ENCODE data around the gene TMEM191C. TPM values are rescaled to one million over a fixed set of nuclear protein-coding genes. Genes with fewer than 3 reads are reported as not detected.
"Not testable (repeated sequence)": the region's sequence is repeated elsewhere in the genome, so short reads cannot be mapped to it uniquely, and the experiment has no call there.

TMEM191C gene
- total and polyA plus RNA-seq, 7 donors, result 0.01 to 0.34 (median 0.06) TPM; not detected in 3

GRCh38 chr22:21457023-21457787, 10.0 kb upstream of the TMEM191C start:
- Histone ChIP-seq H3K4me3 (no peak overlapping the region), H3K4me1 (no peaks in the 10 kb centered on the region), H3K36me3 (ENCODE audit: insufficient read depth in 1 of 2, low read depth in 1 of 2) (no peaks in the 10 kb centered on the region), H3K27ac (no peak overlapping the region), H3K27me3 (ENCODE audit: insufficient read depth in 3 of 3, low read length in 2 of 3) (no peaks in the 10 kb centered on the region), H3K9me3 (no peaks in the 10 kb centered on the region)
- intact Hi-C loops (cut with DNase I), result no loop called here
- TF ChIP-seq, protein P1, sequence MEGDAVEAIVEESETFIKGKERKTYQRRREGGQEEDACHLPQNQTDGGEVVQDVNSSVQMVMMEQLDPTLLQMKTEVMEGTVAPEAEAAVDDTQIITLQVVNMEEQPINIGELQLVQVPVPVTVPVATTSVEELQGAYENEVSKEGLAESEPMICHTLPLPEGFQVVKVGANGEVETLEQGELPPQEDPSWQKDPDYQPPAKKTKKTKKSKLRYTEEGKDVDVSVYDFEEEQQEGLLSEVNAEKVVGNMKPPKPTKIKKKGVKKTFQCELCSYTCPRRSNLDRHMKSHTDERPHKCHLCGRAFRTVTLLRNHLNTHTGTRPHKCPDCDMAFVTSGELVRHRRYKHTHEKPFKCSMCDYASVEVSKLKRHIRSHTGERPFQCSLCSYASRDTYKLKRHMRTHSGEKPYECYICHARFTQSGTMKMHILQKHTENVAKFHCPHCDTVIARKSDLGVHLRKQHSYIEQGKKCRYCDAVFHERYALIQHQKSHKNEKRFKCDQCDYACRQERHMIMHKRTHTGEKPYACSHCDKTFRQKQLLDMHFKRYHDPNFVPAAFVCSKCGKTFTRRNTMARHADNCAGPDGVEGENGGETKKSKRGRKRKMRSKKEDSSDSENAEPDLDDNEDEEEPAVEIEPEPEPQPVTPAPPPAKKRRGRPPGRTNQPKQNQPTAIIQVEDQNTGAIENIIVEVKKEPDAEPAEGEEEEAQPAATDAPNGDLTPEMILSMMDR (IDR thresholded peaks at IDR 0.05), result no peak
- ATAC-seq (no peak), DNase-seq (peak in 1 of 2 donors; percentile 41)
- 89 to 92% (median 90%) methylated on average over 19 of the region's 19 CpGs for whole genome bisulfite sequencing, 3 donors

DNA sequence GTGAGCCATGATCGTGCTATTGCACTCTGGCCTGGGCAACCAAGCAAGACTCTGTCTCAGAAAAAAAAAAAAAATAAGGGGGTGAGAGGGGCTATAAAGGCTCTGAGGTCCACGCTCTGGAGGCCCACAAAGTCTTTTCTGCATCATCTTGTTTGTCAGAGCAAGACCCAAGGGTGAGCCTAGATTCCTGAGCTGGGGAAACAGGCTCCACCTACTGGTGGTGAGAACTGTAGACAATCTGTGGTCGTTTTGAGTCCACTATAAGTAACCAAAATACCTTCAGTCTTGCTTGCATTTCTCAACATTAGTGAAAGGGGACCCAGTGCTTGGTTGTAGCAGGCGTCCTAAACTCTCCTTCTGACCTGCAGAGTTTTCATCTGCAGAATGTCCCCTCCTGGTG, 4.5 kb upstream of the TMEM191C start:
- WGBS, 3 donors, result 83 to 89% (median 88%) methylated on average over 1 of the region's 4 CpGs
- H3K27me3 ChIP-seq (ENCODE audit: insufficient read depth in 3 of 3, low read length in 2 of 3); H3K9me3 ChIP-seq; H3K4me3 ChIP-seq; H3K36me3 ChIP-seq (ENCODE audit: insufficient read depth in 1 of 2, low read depth in 1 of 2); H3K4me1 ChIP-seq; H3K27ac ChIP-seq; intact Hi-C loops (cut with DNase I); DNase-seq: not testable (repeated sequence)
- ATAC-seq, result peak in 2 of 4 donors; percentile 48 to 59

- intact Hi-C loops (cut with DNase I); H3K27me3 ChIP-seq (ENCODE audit: insufficient read depth in 3 of 3, low read length in 2 of 3); H3K36me3 ChIP-seq (ENCODE audit: insufficient read depth in 1 of 2, low read depth in 1 of 2); H3K9me3 ChIP-seq; H3K27ac ChIP-seq; H3K4me1 ChIP-seq: not testable (repeated sequence)
- H3K4me3 ChIP-seq, result peak overlapping the region; percentile 50
- 0 to 1% (median 0%) methylated on average over 3 to 16 of the region's 60 CpGs for WGBS, 3 donors
- peak; percentile 97 to 98 (median 98) for ATAC-seq
- peak; percentile 87 to 95 for DNase-seq
These were observed 1.3 kb downstream of the TMEM191C start for GRCh38 chr22:21468194-21469096.

GRCh38 chr22:21469097-21469994, 2.2 kb downstream of the TMEM191C start:
- DNase-seq; H3K36me3 ChIP-seq (ENCODE audit: insufficient read depth in 1 of 2, low read depth in 1 of 2); intact Hi-C loops (cut with DNase I); H3K4me1 ChIP-seq; H3K27ac ChIP-seq; H3K9me3 ChIP-seq; H3K27me3 ChIP-seq (ENCODE audit: insufficient read depth in 3 of 3, low read length in 2 of 3); H3K4me3 ChIP-seq: not testable (repeated sequence)
- peak in 3 of 4 donors; percentile 1 to 15 (median 8) for ATAC-seq
- 15 to 46% (median 16%) methylated on average over 10 to 46 of the region's 87 CpGs for WGBS, 3 donors

GRCh38 chr22:21472984-21473383, 5.8 kb downstream of the TMEM191C start:
- intact Hi-C loops (cut with DNase I); ATAC-seq: not testable (repeated sequence)
- WGBS, 3 donors, result no CpG with 5 or more reads among the region's 11 CpGs

GRCh38 chr22:21473664-21474063, 6.5 kb downstream of the TMEM191C start:
- ATAC-seq; H3K27ac ChIP-seq; DNase-seq; H3K27me3 ChIP-seq (ENCODE audit: insufficient read depth in 3 of 3, low read length in 2 of 3); H3K36me3 ChIP-seq (ENCODE audit: insufficient read depth in 1 of 2, low read depth in 1 of 2); H3K4me3 ChIP-seq; intact Hi-C loops (cut with DNase I); H3K9me3 ChIP-seq; H3K4me1 ChIP-seq: not testable (repeated sequence)
- no CpG with 5 or more reads among the region's 13 CpGs for WGBS, 3 donors

More at GRCh38 chr22:21472984-21473383, 5.8 kb downstream of the TMEM191C start:
- not testable (repeated sequence) for H3K4me3 ChIP-seq; H3K36me3 ChIP-seq (ENCODE audit: insufficient read depth in 1 of 2, low read depth in 1 of 2); H3K27ac ChIP-seq; H3K9me3 ChIP-seq; H3K4me1 ChIP-seq; H3K27me3 ChIP-seq (ENCODE audit: insufficient read depth in 3 of 3, low read length in 2 of 3); DNase-seq

DNA sequence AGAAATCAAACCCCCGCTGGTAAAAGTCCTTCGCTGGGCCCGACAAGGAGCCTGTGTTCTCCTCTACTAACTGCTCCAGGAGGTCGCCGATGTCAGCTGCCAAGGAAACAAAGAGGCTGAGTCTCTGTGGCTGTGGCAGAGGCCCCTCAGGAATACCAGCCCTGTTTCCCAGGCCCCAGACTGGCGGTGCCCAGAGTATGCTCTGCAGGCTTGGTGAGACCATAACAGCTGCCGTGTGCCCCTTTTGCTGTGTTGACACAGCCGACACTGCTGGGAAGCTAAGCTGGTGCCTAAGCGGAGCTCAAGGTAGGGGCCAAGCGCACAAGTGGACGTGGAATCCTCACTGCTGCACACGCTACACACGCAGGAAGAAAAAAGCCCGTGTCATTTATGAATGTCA, 16.9 kb downstream of the TMEM191C start:
- WGBS, 3 donors, result 73 to 91% (median 80%) methylated on average over 4 to 10 of the region's 14 CpGs
- intact Hi-C loops (cut with DNase I), result not testable (repeated sequence)

GRCh38 chr22:21487723-21488122, 20.5 kb downstream of the TMEM191C start:
- H3K27me3 ChIP-seq (ENCODE audit: insufficient read depth in 3 of 3, low read length in 2 of 3); H3K36me3 ChIP-seq (ENCODE audit: insufficient read depth in 1 of 2, low read depth in 1 of 2); DNase-seq; H3K4me3 ChIP-seq; H3K9me3 ChIP-seq; H3K27ac ChIP-seq; H3K4me1 ChIP-seq; ATAC-seq; intact Hi-C loops (cut with DNase I): not testable (repeated sequence)
- 85 to 100% (median 99%) methylated on average over 7 to 8 of the region's 17 CpGs for WGBS, 3 donors

More for the DNA sequence above, 16.9 kb downstream of the TMEM191C start:
- H3K9me3 ChIP-seq; H3K36me3 ChIP-seq (ENCODE audit: insufficient read depth in 1 of 2, low read depth in 1 of 2); H3K4me1 ChIP-seq; H3K4me3 ChIP-seq; H3K27me3 ChIP-seq (ENCODE audit: insufficient read depth in 3 of 3, low read length in 2 of 3); H3K27ac ChIP-seq; ATAC-seq; DNase-seq: not testable (repeated sequence)

DNA sequence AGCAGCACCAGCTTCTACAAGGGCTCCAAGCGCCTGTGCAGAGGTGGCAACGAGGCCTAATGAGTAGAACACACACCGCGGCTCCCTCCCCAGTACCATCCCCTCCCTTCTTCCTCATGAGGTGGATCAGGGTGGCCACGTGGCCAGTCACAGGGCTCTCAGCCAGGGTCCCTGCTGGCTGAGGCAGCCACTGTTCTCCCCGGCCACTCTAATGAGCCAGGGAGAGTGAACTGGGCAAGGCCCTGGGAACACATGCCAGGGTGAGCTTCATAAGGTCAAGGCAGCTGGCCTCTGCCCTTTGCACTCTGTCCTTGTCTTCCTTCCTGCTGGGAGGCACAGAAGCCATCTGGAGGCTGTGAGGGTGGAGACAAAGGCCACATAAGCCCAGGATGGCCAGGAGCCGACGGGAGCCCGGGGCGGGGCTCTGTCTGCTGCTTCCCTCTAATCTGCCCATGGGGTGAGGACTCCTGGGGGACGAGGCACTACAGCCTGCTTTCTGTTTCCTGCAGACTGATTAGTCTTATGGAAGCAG, 22.0 kb downstream of the TMEM191C start:
- DNase-seq; intact Hi-C loops (cut with DNase I); H3K27ac ChIP-seq: not testable (repeated sequence)

More for the DNA sequence above, 22.0 kb downstream of the TMEM191C start:
- not testable (repeated sequence) for H3K27me3 ChIP-seq (ENCODE audit: insufficient read depth in 3 of 3, low read length in 2 of 3); H3K4me3 ChIP-seq; H3K36me3 ChIP-seq (ENCODE audit: insufficient read depth in 1 of 2, low read depth in 1 of 2); H3K4me1 ChIP-seq; H3K9me3 ChIP-seq; ATAC-seq
- 21 to 30% methylated on average over 2 of the region's 11 CpGs; no CpG with 5 or more reads in 1 of the 3 donors for WGBS, 3 donors

Measured in psoas muscle (tissue), 8 donors.